Stomach (tissue), 9 donors: ENCODE results near the gene ALG9. TPM values are rescaled to one million over a fixed set of nuclear protein-coding genes. Genes with fewer than 3 reads are reported as not detected.

Experiments
- DNase-seq, 2 donors: peaks; one replicate each; pipeline versions ENCODE4 v3.0.0 to v3.0.0-alpha.2; 2013 to 2019
- H3K27ac ChIP-seq, 5 donors: fragments of 200-600 bp in 4 of 5; sonication (generic) in 4 of 5; one replicate each; pipeline ENCODE4 v1.5.1; 2013 to 2019; ENCODE audit warnings: mild to moderate bottlenecking in 1 of 5, moderate library complexity in 1 of 5
- H3K27me3 ChIP-seq, 3 donors: fragments of 200-600 bp; sonication (generic); one replicate each; pipeline ENCODE4 v1.5.1; 2017 to 2019; ENCODE audit warnings: mixed run types in 1 of 3
- H3K36me3 ChIP-seq, 4 donors: fragments of 200-600 bp; sonication (generic); 1 replicate in 3 of 4; 2 replicates in 1 of 4; pipeline ENCODE4 v1.5.1; 2016 to 2019
- H3K4me1 ChIP-seq, 4 donors: fragments of 200-600 bp; sonication (generic); one replicate each; pipeline ENCODE4 v1.5.1; 2016 to 2019
- H3K4me3 ChIP-seq, 4 donors: fragments of 200-600 bp; sonication (generic) in 3 of 4; one replicate each; pipeline ENCODE4 v1.5.1; 2016 to 2019; ENCODE audit warnings: mild to moderate bottlenecking in 1 of 4
- H3K9me3 ChIP-seq, 4 donors: fragments of 200-600 bp; sonication (generic); one replicate each; pipeline ENCODE4 v1.5.1; 2016 to 2019
- EP300 ChIP-seq: sonication (generic); formaldehyde crosslinking; IDR thresholded peaks from one replicate; pipeline ENCODE4 v1.6.1; 2017; ENCODE audit warnings: antibody characterized with exemption
- POLR2A ChIP-seq, 4 donors: fragments of 450-650 bp; IDR thresholded peaks; one replicate each; pipeline ENCODE4 v1.6.1; 2016; ENCODE audit warnings: antibody characterized with exemption in 4 of 4, control low read depth in 2 of 4, mild to moderate bottlenecking in 1 of 4, moderate library complexity in 1 of 4
- POLR2AphosphoS5 ChIP-seq, 3 donors: sonication (generic); formaldehyde crosslinking; IDR thresholded peaks; one replicate each; pipeline ENCODE4 v1.6.1; 2016; ENCODE audit warnings: antibody characterized with exemption in 3 of 3
- WGBS, 5 donors: extraction: QIAGEN DNeasy Blood & Tissue Kit in 3 of 5; methylation state at CpG; one replicate each; pipeline versions ENCODE4 v1.1.5 to v1.1.7; 2013 to 2018; 5-methylcytosine and 5-hydroxymethylcytosine counted together
- intact Hi-C: fragments of 100-400 bp; cut with DNase I; formaldehyde crosslinking; loops from one replicate; pipeline ENCODE4 v1.15.1; 2023; ENCODE audit warnings: low total_unique reads
- polyA plus RNA-seq, 3 donors: library from polyadenylated mRNA; stranded (reverse); fragments of 200-250 nt; gene quantifications; one replicate each; pipeline ENCODE4 v1.2.3, GENCODE V29; 2013
- total RNA-seq, 5 donors: library from RNA; depleted of rRNA; stranded (reverse); fragments of >200 nt; gene quantifications; one replicate each; pipeline versions ENCODE4 v1.1.0 to v1.2.3, GENCODE V29; 2014 to 2016
- TF ChIP-seq, protein P1 (sequence below), 7 experiments: fragments of 450-650 bp in 4 of 7; fragments of 200-600 bp in 3 of 7; sonication (generic) in 3 of 7; IDR thresholded peaks; one replicate each; pipeline ENCODE4 v1.5.1; 2016 to 2019; ENCODE audit warnings: antibody characterized with exemption in 7 of 7, control low read depth in 2 of 7, mild to moderate bottlenecking in 1 of 7
- donor health status: healthy with polysubstance abuse.
- donor health status: Bipolar disorder and iron deficiency.
- donor health status: healthy.

Gene ALG9
- total and polyA plus RNA-seq, 8 donors, result 11.9 to 53.7 (median 25.5) TPM

DNA sequence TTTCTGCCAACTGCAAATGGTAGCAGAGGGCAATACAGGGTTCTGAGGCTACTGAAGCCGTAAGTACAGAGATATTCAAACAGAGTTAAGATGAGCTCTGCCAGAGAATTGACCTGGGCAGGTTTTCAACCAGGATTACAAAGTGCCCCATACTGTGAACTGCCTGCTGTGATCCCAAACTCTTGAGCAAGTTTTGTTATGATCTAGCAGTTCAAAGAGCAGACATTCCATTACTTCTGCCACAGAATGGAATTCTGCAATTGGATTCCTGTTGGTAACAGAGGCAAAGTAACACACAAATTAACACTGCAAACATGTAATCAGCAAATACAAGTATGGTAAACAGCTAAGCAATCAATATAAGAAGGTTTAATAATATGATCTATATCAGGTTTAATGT lies 31.2 kb downstream of the ALG9 start:
- Histone ChIP-seq H3K27me3 (no peaks in the 10 kb centered on the region), H3K27ac (peak overlapping the region in 1 of 5 donors; percentile 32), H3K9me3 (no peaks in the 10 kb centered on the region), H3K4me1 (peaks cover 0 to 33% (median 14%) of the 10 kb centered on the region in 4 donors), H3K4me3 (no peak overlapping the region), H3K36me3 (peaks cover 15 to 65% (median 59%) of the 10 kb centered on the region in 4 donors)
- TF ChIP-seq EP300 (no peak), POLR2AphosphoS5 (IDR thresholded peaks at IDR 0.05) (no peak), POLR2A (IDR thresholded peaks at IDR 0.05) (no peak)
- TF ChIP-seq, protein P1, sequence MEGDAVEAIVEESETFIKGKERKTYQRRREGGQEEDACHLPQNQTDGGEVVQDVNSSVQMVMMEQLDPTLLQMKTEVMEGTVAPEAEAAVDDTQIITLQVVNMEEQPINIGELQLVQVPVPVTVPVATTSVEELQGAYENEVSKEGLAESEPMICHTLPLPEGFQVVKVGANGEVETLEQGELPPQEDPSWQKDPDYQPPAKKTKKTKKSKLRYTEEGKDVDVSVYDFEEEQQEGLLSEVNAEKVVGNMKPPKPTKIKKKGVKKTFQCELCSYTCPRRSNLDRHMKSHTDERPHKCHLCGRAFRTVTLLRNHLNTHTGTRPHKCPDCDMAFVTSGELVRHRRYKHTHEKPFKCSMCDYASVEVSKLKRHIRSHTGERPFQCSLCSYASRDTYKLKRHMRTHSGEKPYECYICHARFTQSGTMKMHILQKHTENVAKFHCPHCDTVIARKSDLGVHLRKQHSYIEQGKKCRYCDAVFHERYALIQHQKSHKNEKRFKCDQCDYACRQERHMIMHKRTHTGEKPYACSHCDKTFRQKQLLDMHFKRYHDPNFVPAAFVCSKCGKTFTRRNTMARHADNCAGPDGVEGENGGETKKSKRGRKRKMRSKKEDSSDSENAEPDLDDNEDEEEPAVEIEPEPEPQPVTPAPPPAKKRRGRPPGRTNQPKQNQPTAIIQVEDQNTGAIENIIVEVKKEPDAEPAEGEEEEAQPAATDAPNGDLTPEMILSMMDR (IDR thresholded peaks at IDR 0.05), result no peak
- no peak for DNase-seq
- intact Hi-C loops, result loop anchor here (10.0 kb wide), 2 partner anchors 55 to 275 kb away; no protein-coding TSS in a partner anchor
- WGBS, 5 donors, result 51 to 74% (median 69%) methylated on average over 1 of the region's 1 CpG

DNA sequence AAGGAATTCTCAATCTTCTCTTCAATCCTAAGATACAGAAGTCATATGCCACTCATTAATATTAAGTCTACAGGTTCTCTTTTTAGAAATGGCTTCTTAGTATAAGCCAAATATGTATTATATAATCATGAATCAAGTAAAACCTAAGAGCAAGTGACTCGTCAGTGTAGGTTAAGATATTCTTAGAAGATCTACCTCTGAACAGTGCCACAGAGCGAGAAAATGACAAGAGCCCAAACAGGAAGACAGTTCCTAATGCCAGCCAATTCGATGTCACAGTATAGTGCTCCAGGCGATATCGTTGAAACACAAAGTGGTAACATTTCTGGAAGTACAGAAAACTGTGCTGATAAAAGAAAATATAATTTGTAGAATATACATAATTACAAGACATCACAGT lies 33.3 kb downstream of the ALG9 start:
- intact Hi-C loops, result no loop called here
- Histone ChIP-seq H3K9me3 (no peaks in the 10 kb centered on the region), H3K4me3 (no peak overlapping the region), H3K36me3 (peaks cover 4 to 56% (median 49%) of the 10 kb centered on the region in 4 donors), H3K27me3 (no peaks in the 10 kb centered on the region), H3K4me1 (peaks cover 0 to 33% (median 16%) of the 10 kb centered on the region in 4 donors), H3K27ac (no peak overlapping the region)
- WGBS, 5 donors, result 94 to 97% (median 94%) methylated on average over 5 of the region's 5 CpGs
- no peak for DNase-seq
- TF ChIP-seq POLR2AphosphoS5 (IDR thresholded peaks at IDR 0.05) (no peak), POLR2A (IDR thresholded peaks at IDR 0.05) (no peak), EP300 (no peak)
- TF ChIP-seq, protein P1 (IDR thresholded peaks at IDR 0.05), result no peak

DNA sequence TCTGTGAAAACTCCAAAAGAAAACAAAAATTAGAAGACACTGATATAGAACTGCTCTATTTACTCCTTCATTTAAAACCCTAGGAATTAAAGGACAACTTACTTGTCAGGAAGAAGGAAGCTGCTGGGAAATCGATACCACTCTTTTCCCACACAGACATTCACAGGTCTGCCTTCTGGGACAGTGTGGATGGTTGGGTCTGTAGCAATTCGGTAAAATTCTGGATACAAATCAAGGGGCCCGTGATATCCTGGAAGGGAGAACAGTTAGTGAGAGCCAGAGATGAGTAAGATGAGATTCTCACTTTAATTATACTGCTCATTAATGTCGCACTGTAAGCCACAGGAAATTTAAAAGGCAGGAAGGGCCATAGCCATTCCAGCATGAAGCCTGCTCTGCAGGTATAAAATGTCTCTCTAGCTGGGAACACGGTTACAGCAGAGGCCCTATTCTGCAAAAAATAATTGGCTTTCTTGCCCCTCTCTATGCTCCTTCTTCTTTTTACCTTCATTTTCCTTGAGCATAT lies 34.0 kb downstream of the ALG9 start:
- no peaks in the 10 kb centered on the region for H3K27me3 ChIP-seq
- H3K36me3 ChIP-seq, result peaks cover 4 to 52% (median 44%) of the 10 kb centered on the region in 4 donors
- no peak for DNase-seq
- intact Hi-C loops, result no loop called here
- 86 to 92% (median 89%) methylated on average over 5 of the region's 5 CpGs for WGBS, 5 donors
- no peaks in the 10 kb centered on the region for H3K9me3 ChIP-seq
- H3K27ac ChIP-seq, result peak overlapping the region in 1 of 5 donors; percentile 8
- no peak overlapping the region for H3K4me3 ChIP-seq
- TF ChIP-seq POLR2AphosphoS5 (IDR thresholded peaks at IDR 0.05) (no peak), EP300 (no peak), POLR2A (IDR thresholded peaks at IDR 0.05) (no peak)
- TF ChIP-seq, protein P1 (IDR thresholded peaks at IDR 0.05), result no peak
- peaks cover 0 to 33% (median 16%) of the 10 kb centered on the region in 4 donors for H3K4me1 ChIP-seq

DNA sequence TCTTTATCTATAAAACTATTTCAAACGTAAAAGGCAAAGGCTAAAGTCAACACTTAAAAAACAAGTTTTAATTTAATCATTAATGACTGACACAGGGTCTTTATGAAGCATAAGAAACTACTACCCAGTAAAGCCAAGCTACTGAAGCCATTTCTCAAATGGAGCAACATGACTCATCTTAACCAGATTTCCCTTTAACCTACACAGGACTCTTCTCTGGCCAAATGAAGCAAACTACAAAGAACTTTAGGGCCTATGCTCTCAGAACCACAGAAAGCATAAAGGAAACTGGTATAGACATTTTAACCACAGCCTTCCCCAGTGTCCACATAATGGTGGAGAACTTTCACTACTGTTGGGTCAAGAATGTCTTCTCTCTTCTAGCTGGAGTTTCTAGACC lies 34.7 kb downstream of the ALG9 start:
- intact Hi-C loops, result no loop called here
- 22 to 67% (median 50%) methylated on average over 1 of the region's 1 CpG for WGBS, 5 donors
- DNase-seq, result peak in 1 of 2 donors; percentile 38
- no peak overlapping the region for H3K4me3 ChIP-seq
- peaks cover 4 to 50% (median 44%) of the 10 kb centered on the region in 4 donors for H3K36me3 ChIP-seq
- peak overlapping the region in 2 of 5 donors; percentile 8 to 21 for H3K27ac ChIP-seq
- no peaks in the 10 kb centered on the region for H3K27me3 ChIP-seq
- TF ChIP-seq POLR2A (IDR thresholded peaks at IDR 0.05) (no peak), POLR2AphosphoS5 (IDR thresholded peaks at IDR 0.05) (no peak), EP300 (no peak)
- TF ChIP-seq, protein P1 (IDR thresholded peaks at IDR 0.05), result no peak
- peaks cover 0 to 33% (median 16%) of the 10 kb centered on the region in 4 donors for H3K4me1 ChIP-seq
- no peaks in the 10 kb centered on the region for H3K9me3 ChIP-seq
